GM12875 (cell line): ENCODE results near the gene PFKP.

ENCODE experiments used
- H3K4me3 ChIP-seq: one replicate; pipeline ENCODE4 v1.5.1; 2011; ENCODE audit warnings: low read depth, low read length, control low read depth
- TF ChIP-seq, protein P1 (sequence below): IDR thresholded peaks from 2 replicates; pipeline ENCODE4 v1.5.1; 2011; ENCODE audit warnings: low read depth, mild to moderate bottlenecking, control low read depth, inconsistent platforms, low read length, moderate library complexity, borderline replicate concordance; ENCODE audit not compliant: insufficient read depth

Gene PFKP

DNA sequence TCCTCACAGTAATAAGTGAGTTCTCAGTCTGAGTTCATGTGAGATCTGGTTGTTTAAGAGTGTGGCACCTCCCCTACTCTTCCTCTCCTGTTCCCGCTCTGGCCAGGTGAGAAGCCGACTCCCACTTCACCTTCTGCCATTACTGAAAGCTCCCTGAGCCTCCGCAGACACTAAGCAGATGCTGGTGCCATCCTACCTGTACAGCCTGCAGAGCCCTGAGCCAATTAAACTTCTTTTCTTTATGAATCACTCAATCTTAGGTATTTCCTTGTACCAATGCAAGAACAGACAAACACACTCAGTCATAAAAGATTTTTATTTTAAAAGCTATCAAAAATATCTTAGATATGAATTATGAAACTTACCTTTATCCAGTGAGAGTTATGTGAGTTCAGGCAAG, 39.5 kb upstream of the PFKP start:
- H3K4me3 ChIP-seq, result no peak overlapping the region
- TF ChIP-seq, protein P1, sequence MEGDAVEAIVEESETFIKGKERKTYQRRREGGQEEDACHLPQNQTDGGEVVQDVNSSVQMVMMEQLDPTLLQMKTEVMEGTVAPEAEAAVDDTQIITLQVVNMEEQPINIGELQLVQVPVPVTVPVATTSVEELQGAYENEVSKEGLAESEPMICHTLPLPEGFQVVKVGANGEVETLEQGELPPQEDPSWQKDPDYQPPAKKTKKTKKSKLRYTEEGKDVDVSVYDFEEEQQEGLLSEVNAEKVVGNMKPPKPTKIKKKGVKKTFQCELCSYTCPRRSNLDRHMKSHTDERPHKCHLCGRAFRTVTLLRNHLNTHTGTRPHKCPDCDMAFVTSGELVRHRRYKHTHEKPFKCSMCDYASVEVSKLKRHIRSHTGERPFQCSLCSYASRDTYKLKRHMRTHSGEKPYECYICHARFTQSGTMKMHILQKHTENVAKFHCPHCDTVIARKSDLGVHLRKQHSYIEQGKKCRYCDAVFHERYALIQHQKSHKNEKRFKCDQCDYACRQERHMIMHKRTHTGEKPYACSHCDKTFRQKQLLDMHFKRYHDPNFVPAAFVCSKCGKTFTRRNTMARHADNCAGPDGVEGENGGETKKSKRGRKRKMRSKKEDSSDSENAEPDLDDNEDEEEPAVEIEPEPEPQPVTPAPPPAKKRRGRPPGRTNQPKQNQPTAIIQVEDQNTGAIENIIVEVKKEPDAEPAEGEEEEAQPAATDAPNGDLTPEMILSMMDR, result no peak

DNA sequence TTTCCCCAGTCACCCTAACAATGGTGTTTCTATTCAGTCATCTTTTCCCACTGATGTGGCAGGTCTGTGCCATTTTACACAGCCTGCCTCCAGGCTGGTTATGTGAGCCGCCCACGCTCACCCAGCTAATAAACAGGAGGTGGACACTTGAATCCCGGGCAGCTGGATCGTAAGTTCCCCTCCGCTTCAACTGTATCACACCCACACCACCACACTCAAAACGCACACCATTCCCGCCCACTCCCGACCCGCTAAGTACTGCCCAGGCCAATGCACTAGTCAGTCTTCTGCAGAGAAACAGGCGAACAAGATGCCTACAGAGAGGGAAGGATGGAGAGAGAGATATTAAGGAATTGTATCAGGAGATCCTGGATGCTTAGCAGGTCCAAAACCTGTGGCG, 38.9 kb upstream of the PFKP start:
- TF ChIP-seq, protein P1, result no peak
- H3K4me3 ChIP-seq, result no peak overlapping the region

DNA sequence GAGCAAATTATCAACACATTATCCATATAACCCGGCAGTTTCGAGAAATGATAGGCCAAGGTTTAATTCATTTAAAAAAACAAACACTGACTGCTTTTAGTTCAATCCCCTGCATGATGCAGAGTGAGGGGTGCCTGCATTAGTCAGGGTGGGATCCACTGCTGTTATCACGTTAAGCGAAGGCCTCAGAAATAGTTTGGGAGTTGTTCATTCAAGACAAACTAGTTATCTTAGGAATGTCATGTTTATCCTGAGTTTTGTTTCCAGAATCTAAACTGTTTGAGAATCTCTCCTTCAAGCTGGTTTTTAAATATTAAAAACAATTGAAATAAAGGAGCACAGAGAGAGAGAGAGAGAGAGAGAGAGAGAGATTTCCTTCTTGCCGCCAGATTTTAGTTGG, 36.6 kb upstream of the PFKP start:
- TF ChIP-seq, protein P1, result no peak

DNA sequence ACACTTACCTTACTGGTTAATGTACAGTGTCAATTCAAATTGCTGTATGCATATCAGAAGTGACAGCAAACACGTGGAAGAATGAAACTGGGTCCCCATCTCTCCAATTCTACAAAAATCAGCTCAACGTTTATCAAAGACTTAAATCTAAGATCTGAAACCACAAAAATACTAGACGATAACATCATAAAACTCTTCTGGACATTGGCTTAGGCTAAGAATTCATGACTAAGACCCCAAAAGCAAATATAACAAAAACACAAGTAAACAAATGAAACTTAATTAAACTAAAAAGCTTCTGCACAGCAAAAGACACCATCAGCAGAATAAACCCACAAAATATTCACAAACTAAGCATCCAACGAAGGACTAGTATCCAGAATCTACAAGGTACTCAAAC, 35.9 kb upstream of the PFKP start:
- TF ChIP-seq, protein P1, result no peak
- no peak overlapping the region for H3K4me3 ChIP-seq

More for the DNA sequence above, 36.6 kb upstream of the PFKP start:
- H3K4me3 ChIP-seq, result no peak overlapping the region

DNA sequence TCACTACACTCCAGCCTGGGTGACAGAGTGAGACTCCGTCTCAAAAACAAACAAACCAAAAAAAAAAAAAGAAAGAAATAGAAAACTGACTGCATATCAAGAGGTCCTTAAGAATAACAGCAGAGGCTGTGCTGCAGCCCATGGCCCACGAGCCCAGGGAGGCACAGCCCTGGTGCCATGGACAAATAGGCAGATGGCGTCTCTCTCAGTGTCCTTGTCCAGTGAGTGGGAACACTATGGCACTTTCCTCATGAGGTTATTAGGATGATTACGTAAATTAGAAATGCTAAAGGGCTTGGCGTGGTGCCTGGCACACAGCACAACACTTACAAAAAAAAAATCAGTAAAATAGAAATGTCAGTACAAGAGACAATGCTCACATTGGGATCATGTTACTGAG, 33.4 kb upstream of the PFKP start:
- TF ChIP-seq, protein P1, result no peak
- no peak overlapping the region for H3K4me3 ChIP-seq

DNA sequence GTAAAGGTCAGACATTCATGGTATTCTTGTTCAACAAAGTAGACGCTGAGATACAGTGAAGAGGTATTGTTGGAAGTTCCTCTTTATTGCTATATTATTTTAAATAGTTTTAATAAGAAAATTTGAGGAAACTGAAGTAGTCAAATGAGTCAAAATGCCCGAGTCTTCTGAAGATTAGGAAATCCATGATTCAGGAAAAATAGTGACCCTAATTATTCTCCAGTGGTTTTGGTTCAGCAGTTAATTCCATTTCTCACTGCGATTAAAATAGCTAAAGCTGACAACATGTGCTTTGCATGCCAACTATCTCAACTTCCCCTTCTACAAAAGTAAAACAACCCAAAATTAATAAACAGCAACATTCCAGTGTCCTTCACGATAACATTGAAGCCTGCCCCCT, 32.7 kb upstream of the PFKP start:
- TF ChIP-seq, protein P1, result no peak
- H3K4me3 ChIP-seq, result no peak overlapping the region

DNA sequence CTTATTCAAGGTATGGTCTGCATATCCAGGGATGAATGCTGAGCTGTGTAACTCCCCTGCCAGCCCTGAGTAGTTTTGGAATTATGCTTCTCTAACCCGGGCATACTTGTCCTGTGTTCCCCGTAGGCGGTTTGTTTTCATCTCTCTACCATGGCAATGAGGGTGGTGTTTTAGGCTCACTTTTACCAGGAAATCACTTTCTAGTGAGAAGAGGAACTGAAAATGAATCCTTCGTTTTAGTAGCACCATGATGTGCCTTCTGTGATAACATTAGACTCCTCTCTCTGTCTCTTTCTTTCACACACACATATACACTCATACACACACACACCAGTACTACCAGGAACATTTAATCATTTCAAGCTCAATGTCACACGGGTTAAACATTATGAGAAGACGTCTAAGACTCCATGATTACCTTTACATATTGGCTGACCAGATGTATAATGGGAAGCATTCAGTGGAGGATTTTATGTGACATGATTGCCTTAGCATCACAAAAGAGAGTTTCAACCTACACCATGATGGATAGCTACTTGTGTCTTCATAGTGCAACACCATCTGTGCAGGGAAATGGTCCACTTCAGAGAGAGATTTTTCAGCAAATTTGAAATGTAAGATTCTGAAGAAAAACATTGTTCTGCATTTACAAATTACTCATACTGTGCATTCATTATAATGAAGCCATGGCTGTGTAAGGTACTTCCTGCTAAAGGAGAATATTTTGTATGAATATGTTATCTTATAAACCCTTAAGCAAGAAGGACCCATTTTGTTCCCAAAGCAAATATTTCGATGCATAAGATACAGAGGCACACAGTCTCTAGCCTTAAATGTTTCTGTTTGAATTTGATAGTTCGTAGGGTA, 31.0 kb upstream of the PFKP start:
- TF ChIP-seq, protein P1, result no peak
- no peak overlapping the region for H3K4me3 ChIP-seq
